Measurements from ENCODE around the gene MAP7D1. TPM values are rescaled to one million over a fixed set of nuclear protein-coding genes. Genes with fewer than 3 reads are reported as not detected.

Gene MAP7D1
- total and polyA plus RNA-seq, 2 experiments from 2014 or later = 35.8 to 224 TPM

GRCh38 chr1:36172017-36172747 is 16.2 kb downstream of the MAP7D1 start:
- Histone ChIP-seq H3K27me3 (replicated peaks; ENCODE audit: insufficient read depth) (no peaks in the 10 kb centered on the region), H3K36me3 (ENCODE audit: low read depth) (peaks cover 39% of the 10 kb centered on the region), H3K4me1 (ENCODE audit: insufficient read depth) (peaks cover 33% of the 10 kb centered on the region), H3K9me2 (ENCODE audit: insufficient read depth) (no peaks in the 10 kb centered on the region), H3K9me3 (ENCODE audit: low read depth) (no peaks in the 10 kb centered on the region), H2AFZ (no peak overlapping the region), H3K9ac (peak overlapping the region; percentile 74), H3F3A (ENCODE audit: insufficient read depth) (peaks cover 23% of the 10 kb centered on the region), H3K4me2 (ENCODE audit: unreplicated experiment) (peak overlapping the region; percentile 65), H3K79me2 (ENCODE audit: insufficient read depth) (peaks cover 97% of the 10 kb centered on the region), H3K4me3 (no peak overlapping the region), H4K20me1 (ENCODE audit: insufficient read depth) (0 out of 2 replicates have a peak, but pooled peaks cover 5% of the 10 kb centered on the region), H3K27ac (peak overlapping the region; percentile 95)
- in situ Hi-C loops (cut with MboI) = no loop called here
- TF ChIP-seq EZH2 (IDR thresholded peaks at IDR 0.05; ENCODE audit: insufficient read depth, poor library complexity, severe bottlenecking) (no peak), EZH2phosphoT487 (IDR thresholded peaks at IDR 0.05; ENCODE audit: insufficient read depth, low read depth) (no peak)
- 86 to 93% methylated on average over 12 to 21 of the region's 21 CpGs for WGBS, 2 experiments (ENCODE audit: low coverage in 1 of 2, low lambda C conversion rate in 2 of 2, missing lambda C conversion rate in 2 of 2)
- DNase-seq = no peak

GRCh38 chr1:36172983-36173382 is 17.0 kb downstream of the MAP7D1 start:
- Histone ChIP-seq H3K27me3 (replicated peaks; ENCODE audit: insufficient read depth) (no peaks in the 10 kb centered on the region), H3K79me2 (ENCODE audit: insufficient read depth) (peaks cover 97% of the 10 kb centered on the region), H3K9me3 (ENCODE audit: low read depth) (no peaks in the 10 kb centered on the region), H3K4me2 (ENCODE audit: unreplicated experiment) (peak overlapping the region; percentile 75), H4K20me1 (ENCODE audit: insufficient read depth) (0 out of 2 replicates have a peak, but pooled peaks cover 5% of the 10 kb centered on the region), H3K27ac (peak overlapping the region; percentile 95), H3K9me2 (ENCODE audit: insufficient read depth) (no peaks in the 10 kb centered on the region), H3K4me1 (ENCODE audit: insufficient read depth) (peaks cover 31% of the 10 kb centered on the region), H3K4me3 (no peak overlapping the region), H3F3A (ENCODE audit: insufficient read depth) (peaks cover 20% of the 10 kb centered on the region), H3K9ac (peak overlapping the region; percentile 74), H2AFZ (no peak overlapping the region), H3K36me3 (ENCODE audit: low read depth) (peaks cover 43% of the 10 kb centered on the region)
- DNase-seq = peak; percentile 93
- 77 to 80% methylated on average over 2 of the region's 2 CpGs for WGBS, 2 experiments (ENCODE audit: low coverage in 1 of 2, low lambda C conversion rate in 2 of 2, missing lambda C conversion rate in 2 of 2)
- in situ Hi-C loops (cut with MboI) = no loop called here
- no peak for TF ChIP-seq EZH2 (IDR thresholded peaks at IDR 0.05; ENCODE audit: insufficient read depth, poor library complexity, severe bottlenecking)
- no peak for TF ChIP-seq EZH2phosphoT487 (IDR thresholded peaks at IDR 0.05; ENCODE audit: insufficient read depth, low read depth)

GRCh38 chr1:36174713-36175112 is 18.8 kb downstream of the MAP7D1 start:
- Histone ChIP-seq H3K9ac (peak overlapping the region; percentile 53; the same call in 1 of the 2 replicates), H3K36me3 (ENCODE audit: low read depth) (peaks cover 53% of the 10 kb centered on the region), H3K79me2 (ENCODE audit: insufficient read depth) (peaks cover 81% of the 10 kb centered on the region), H3K4me1 (ENCODE audit: insufficient read depth) (peaks cover 22% of the 10 kb centered on the region), H3K27me3 (replicated peaks; ENCODE audit: insufficient read depth) (no peaks in the 10 kb centered on the region), H3K9me3 (ENCODE audit: low read depth) (no peaks in the 10 kb centered on the region), H3K9me2 (ENCODE audit: insufficient read depth) (no peaks in the 10 kb centered on the region), H4K20me1 (ENCODE audit: insufficient read depth) (0 out of 2 replicates have a peak, but pooled peaks cover 5% of the 10 kb centered on the region), H2AFZ (no peak overlapping the region), H3K4me2 (ENCODE audit: unreplicated experiment) (no peak overlapping the region), H3K4me3 (no peak overlapping the region), H3K27ac (peak overlapping the region; percentile 47), H3F3A (ENCODE audit: insufficient read depth) (peaks cover 16% of the 10 kb centered on the region)
- DNase-seq = no peak
- TF ChIP-seq EZH2 (IDR thresholded peaks at IDR 0.05; ENCODE audit: insufficient read depth, poor library complexity, severe bottlenecking) = no peak
- 91 to 92% methylated on average over 11 of the region's 11 CpGs for WGBS, 2 experiments (ENCODE audit: low coverage in 1 of 2, low lambda C conversion rate in 2 of 2, missing lambda C conversion rate in 2 of 2)
- in situ Hi-C loops (cut with MboI) = no loop called here

GRCh38 chr1:36175137-36176095 is 19.5 kb downstream of the MAP7D1 start:
- Histone ChIP-seq H3K79me2 (ENCODE audit: insufficient read depth) (peaks cover 74% of the 10 kb centered on the region), H3K9ac (peak overlapping the region; percentile 53), H3K4me1 (ENCODE audit: insufficient read depth) (peaks cover 22% of the 10 kb centered on the region), H3K9me3 (ENCODE audit: low read depth) (no peaks in the 10 kb centered on the region), H4K20me1 (ENCODE audit: insufficient read depth) (no peaks in the 10 kb centered on the region), H3K4me3 (no peak overlapping the region), H3K27ac (peak overlapping the region; percentile 47), H3K9me2 (ENCODE audit: insufficient read depth) (no peaks in the 10 kb centered on the region), H3K36me3 (ENCODE audit: low read depth) (peaks cover 60% of the 10 kb centered on the region), H2AFZ (no peak overlapping the region), H3F3A (ENCODE audit: insufficient read depth) (peaks cover 16% of the 10 kb centered on the region), H3K4me2 (ENCODE audit: unreplicated experiment) (no peak overlapping the region), H3K27me3 (replicated peaks; ENCODE audit: insufficient read depth) (no peaks in the 10 kb centered on the region)
- in situ Hi-C loops (cut with MboI) = no loop called here
- TF ChIP-seq EZH2 (IDR thresholded peaks at IDR 0.05; ENCODE audit: insufficient read depth, poor library complexity, severe bottlenecking) (no peak), EZH2phosphoT487 (IDR thresholded peaks at IDR 0.05; ENCODE audit: insufficient read depth, low read depth) (no peak)
- DNase-seq = peak; percentile 66
- 82 to 86% methylated on average over 11 of the region's 11 CpGs for WGBS, 2 experiments (ENCODE audit: low coverage in 1 of 2, low lambda C conversion rate in 2 of 2, missing lambda C conversion rate in 2 of 2)

All from GM23248 (cell line).